GM19395 (cell line): Measurements from ENCODE around the gene PIGL.
"Not testable (repeated sequence)": the region's sequence is repeated elsewhere in the genome, so short reads cannot be mapped to it uniquely, and the experiment has no call there.

ENCODE experiments used
- ATAC-seq: cut with Tn5 transposase; IDR thresholded peaks from one replicate; pipeline ENCODE4 v1.9.1; 2021; ENCODE audit warnings: mild to moderate bottlenecking, moderate library complexity; ENCODE audit not compliant: unreplicated experiment

PIGL gene

GRCh38 chr17:16216341-16217001, 539 bp upstream of the PIGL start:
- ATAC-seq: not testable (repeated sequence)

GRCh38 chr17:16222406-16222805, 5.4 kb downstream of the PIGL start:
- no peak for ATAC-seq

- not testable (repeated sequence) for ATAC-seq
These were observed 13.0 kb downstream of the PIGL start for GRCh38 chr17:16229912-16230561.

- ATAC-seq: no peak
These were observed 15.4 kb downstream of the PIGL start for GRCh38 chr17:16232391-16232790.

GRCh38 chr17:16239931-16240330, 22.9 kb downstream of the PIGL start:
- no peak for ATAC-seq

GRCh38 chr17:16241906-16242399, 24.9 kb downstream of the PIGL start:
- no peak for ATAC-seq

- ATAC-seq: no peak
These were observed 26.4 kb downstream of the PIGL start for GRCh38 chr17:16243385-16243784.

GRCh38 chr17:16243801-16244567, 27.0 kb downstream of the PIGL start:
- no peak for ATAC-seq

- ATAC-seq: no peak
These were observed 30.6 kb downstream of the PIGL start for GRCh38 chr17:16247586-16247984.

- ATAC-seq: no peak
These were observed 33.6 kb downstream of the PIGL start for GRCh38 chr17:16250635-16251034.

GRCh38 chr17:16251043-16251442, 34.0 kb downstream of the PIGL start:
- no peak for ATAC-seq

GRCh38 chr17:16251556-16251955, 34.5 kb downstream of the PIGL start:
- no peak for ATAC-seq

GRCh38 chr17:16254773-16255400, 37.9 kb downstream of the PIGL start:
- no peak for ATAC-seq

GRCh38 chr17:16255481-16255921, 38.5 kb downstream of the PIGL start:
- no peak for ATAC-seq

- ATAC-seq: no peak
These were observed 41.9 kb downstream of the PIGL start for GRCh38 chr17:16258901-16259300.

GRCh38 chr17:16259926-16260325, 42.9 kb downstream of the PIGL start:
- ATAC-seq: no peak

GRCh38 chr17:16261049-16261448, 44.0 kb downstream of the PIGL start:
- ATAC-seq: no peak

- ATAC-seq: no peak
These were observed 45.2 kb downstream of the PIGL start for GRCh38 chr17:16262201-16262600.

GRCh38 chr17:16267174-16267573, 50.2 kb downstream of the PIGL start:
- no peak for ATAC-seq

GRCh38 chr17:16269658-16270057, 52.6 kb downstream of the PIGL start:
- ATAC-seq: no peak

GRCh38 chr17:16272111-16272840, 55.3 kb downstream of the PIGL start:
- no peak for ATAC-seq
